Karpas-422 (cell line): ENCODE data around the gene OCA2. TPM values are rescaled to one million over a fixed set of nuclear protein-coding genes. Genes with fewer than 3 reads are reported as not detected.
"Not testable (repeated sequence)": the region's sequence is repeated elsewhere in the genome, so short reads cannot be mapped to it uniquely, and the experiment has no call there.

Source experiments
- DNase-seq: peaks from one replicate; pipeline ENCODE4 v3.0.0-alpha.2; 2015
- H2AFZ ChIP-seq: fragments of 200-600 bp; sonication (generic); 2 replicates; pipeline ENCODE4 v1.6.1; 2014; ENCODE audit warnings: antibody characterized with exemption, low read length, mixed read lengths
- H3K27ac ChIP-seq: fragments of 200-600 bp; sonication (generic); 2 replicates; pipeline ENCODE4 v1.5.1; 2014; ENCODE audit warnings: mild to moderate bottlenecking, low read length, moderate library complexity
- H3K27me3 ChIP-seq: fragments of 200-600 bp; sonication (generic); 2 replicates; pipeline ENCODE4 v1.6.1; 2014; ENCODE audit warnings: low read length, mixed read lengths
- H3K36me3 ChIP-seq: fragments of 200-600 bp; sonication (generic); 2 replicates; pipeline ENCODE4 v1.6.1; 2014; ENCODE audit warnings: low read length, mixed read lengths; ENCODE audit not compliant: insufficient read depth
- H3K4me1 ChIP-seq: fragments of 200-600 bp; sonication (generic); 2 replicates; pipeline ENCODE4 v1.6.1; 2014; ENCODE audit warnings: mild to moderate bottlenecking, low read length, mixed read lengths
- H3K4me2 ChIP-seq: fragments of 200-600 bp; sonication (generic); 2 replicates; pipeline ENCODE4 v1.6.1; 2014; ENCODE audit warnings: low read length, low read depth, mild to moderate bottlenecking; ENCODE audit not compliant: poor library complexity, severe bottlenecking
- H3K4me3 ChIP-seq: fragments of 200-600 bp; sonication (generic); 2 replicates; pipeline ENCODE4 v1.5.1; 2014; ENCODE audit warnings: mild to moderate bottlenecking, antibody characterized with exemption, low read length, mixed read lengths
- H3K79me2 ChIP-seq: fragments of 200-600 bp; sonication (generic); 2 replicates; pipeline ENCODE4 v1.6.1; 2014; ENCODE audit warnings: mild to moderate bottlenecking, low read length, mixed read lengths
- H3K9ac ChIP-seq: fragments of 200-600 bp; sonication (generic); 2 replicates; pipeline ENCODE4 v1.6.0; 2014; ENCODE audit warnings: low read length
- H3K9me2 ChIP-seq: fragments of 200-600 bp; sonication (generic), shearing (Covaris generic); replicated peaks from 2 replicates; pipeline ENCODE4 v1.6.0; 2014; ENCODE audit warnings: mild to moderate bottlenecking, low read length, moderate library complexity; ENCODE audit not compliant: insufficient read depth
- H3K9me3 ChIP-seq: fragments of 300-700, 200-600 bp; sonication (generic); 2 replicates; pipeline ENCODE4 v1.6.1; 2014; ENCODE audit warnings: low read length, mixed read lengths
- H4K20me1 ChIP-seq: fragments of 200-600 bp; sonication (generic); 2 replicates; pipeline ENCODE4 v1.6.1; 2014; ENCODE audit warnings: mild to moderate bottlenecking, antibody characterized with exemption, low read length, low read depth; ENCODE audit not compliant: insufficient read depth
- total RNA-seq: library from RNA; depleted of rRNA; stranded (reverse); fragments of >200 nt; shearing (Covaris generic); gene quantifications from 2 replicates; pipeline ENCODE4 v1.2.3, GENCODE V29; 2014; ENCODE audit warnings: low replicate concordance

OCA2 gene
- total RNA-seq, 1 experiment from 2014 or later, result not detected

- H3K27me3 ChIP-seq, result no peaks in the 10 kb centered on the region
- H3K9me3 ChIP-seq, result peaks cover 29% of the 10 kb centered on the region
- no peak for DNase-seq
- no peak overlapping the region for H2AFZ ChIP-seq
- H3K36me3 ChIP-seq, result no peaks in the 10 kb centered on the region
- no peak overlapping the region for H3K27ac ChIP-seq
- H3K9ac ChIP-seq, result no peak overlapping the region
- H3K4me1 ChIP-seq, result no peaks in the 10 kb centered on the region
- H3K9me2 ChIP-seq, result no peaks in the 10 kb centered on the region
- H3K4me2 ChIP-seq, result no peak overlapping the region
- H3K79me2 ChIP-seq, result no peaks in the 10 kb centered on the region
- no peaks in the 10 kb centered on the region for H4K20me1 ChIP-seq
- H3K4me3 ChIP-seq, result no peak overlapping the region
These were observed 327.2 kb downstream of the OCA2 start for GRCh38 chr15:27771892-27772291.

GRCh38 chr15:27770769-27771554 lies 328.2 kb downstream of the OCA2 start:
- Histone ChIP-seq H3K9ac (no peak overlapping the region), H3K79me2 (no peaks in the 10 kb centered on the region), H3K9me2 (no peaks in the 10 kb centered on the region), H2AFZ (no peak overlapping the region), H3K36me3 (no peaks in the 10 kb centered on the region), H4K20me1 (no peaks in the 10 kb centered on the region), H3K27me3 (no peaks in the 10 kb centered on the region), H3K27ac (no peak overlapping the region), H3K4me3 (no peak overlapping the region), H3K9me3 (peaks cover 35% of the 10 kb centered on the region), H3K4me2 (no peak overlapping the region), H3K4me1 (no peaks in the 10 kb centered on the region)
- DNase-seq, result no peak

DNA sequence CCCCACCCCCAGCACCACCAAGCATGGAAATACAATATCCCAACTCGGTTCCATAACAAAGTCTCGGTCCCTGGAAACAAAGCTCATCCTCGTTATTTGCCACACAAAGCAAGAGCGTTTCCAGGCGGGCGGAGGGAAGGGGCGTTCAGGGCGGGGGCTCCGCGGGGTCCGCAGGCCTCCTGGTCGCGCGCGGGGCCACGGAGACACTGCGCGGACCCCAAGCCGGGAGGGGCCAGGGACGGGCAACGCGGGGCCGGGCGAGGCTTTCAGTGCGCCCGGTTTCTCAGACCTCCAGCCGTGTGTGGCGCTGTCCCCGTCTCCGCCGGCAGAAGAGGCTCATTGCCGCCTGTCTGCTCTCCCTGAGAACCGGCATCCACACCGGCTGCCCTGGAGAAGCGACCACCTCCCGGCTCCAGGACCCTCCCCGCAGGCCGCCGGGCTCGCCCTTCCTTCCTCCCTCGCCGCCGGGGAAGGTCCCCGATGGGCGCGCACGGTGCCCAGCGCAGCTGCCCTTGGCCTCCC lies 329.0 kb downstream of the OCA2 start:
- H3K4me3 ChIP-seq, result no peak overlapping the region
- no peaks in the 10 kb centered on the region for H3K79me2 ChIP-seq
- H3K4me2 ChIP-seq, result no peak overlapping the region
- no peaks in the 10 kb centered on the region for H3K36me3 ChIP-seq
- no peak for DNase-seq
- H3K9me2 ChIP-seq, result no peaks in the 10 kb centered on the region
- peaks cover 28% of the 10 kb centered on the region for H3K9me3 ChIP-seq
- H2AFZ ChIP-seq, result no peak overlapping the region
- H3K4me1 ChIP-seq, result no peaks in the 10 kb centered on the region
- no peaks in the 10 kb centered on the region for H4K20me1 ChIP-seq
- no peak overlapping the region for H3K27ac ChIP-seq
- H3K9ac ChIP-seq, result no peak overlapping the region
- no peaks in the 10 kb centered on the region for H3K27me3 ChIP-seq

- H3K9ac ChIP-seq, result no peak overlapping the region
- DNase-seq, result no peak
- no peak overlapping the region for H3K27ac ChIP-seq
- no peaks in the 10 kb centered on the region for H3K9me2 ChIP-seq
- no peaks in the 10 kb centered on the region for H4K20me1 ChIP-seq
- no peaks in the 10 kb centered on the region for H3K36me3 ChIP-seq
- no peaks in the 10 kb centered on the region for H3K4me1 ChIP-seq
- no peak overlapping the region for H2AFZ ChIP-seq
- no peak overlapping the region for H3K4me2 ChIP-seq
- H3K27me3 ChIP-seq, result no peaks in the 10 kb centered on the region
- H3K9me3 ChIP-seq, result peaks cover 28% of the 10 kb centered on the region
- no peak overlapping the region for H3K4me3 ChIP-seq
- no peaks in the 10 kb centered on the region for H3K79me2 ChIP-seq
These were observed 329.5 kb downstream of the OCA2 start for GRCh38 chr15:27769652-27770051.

DNA sequence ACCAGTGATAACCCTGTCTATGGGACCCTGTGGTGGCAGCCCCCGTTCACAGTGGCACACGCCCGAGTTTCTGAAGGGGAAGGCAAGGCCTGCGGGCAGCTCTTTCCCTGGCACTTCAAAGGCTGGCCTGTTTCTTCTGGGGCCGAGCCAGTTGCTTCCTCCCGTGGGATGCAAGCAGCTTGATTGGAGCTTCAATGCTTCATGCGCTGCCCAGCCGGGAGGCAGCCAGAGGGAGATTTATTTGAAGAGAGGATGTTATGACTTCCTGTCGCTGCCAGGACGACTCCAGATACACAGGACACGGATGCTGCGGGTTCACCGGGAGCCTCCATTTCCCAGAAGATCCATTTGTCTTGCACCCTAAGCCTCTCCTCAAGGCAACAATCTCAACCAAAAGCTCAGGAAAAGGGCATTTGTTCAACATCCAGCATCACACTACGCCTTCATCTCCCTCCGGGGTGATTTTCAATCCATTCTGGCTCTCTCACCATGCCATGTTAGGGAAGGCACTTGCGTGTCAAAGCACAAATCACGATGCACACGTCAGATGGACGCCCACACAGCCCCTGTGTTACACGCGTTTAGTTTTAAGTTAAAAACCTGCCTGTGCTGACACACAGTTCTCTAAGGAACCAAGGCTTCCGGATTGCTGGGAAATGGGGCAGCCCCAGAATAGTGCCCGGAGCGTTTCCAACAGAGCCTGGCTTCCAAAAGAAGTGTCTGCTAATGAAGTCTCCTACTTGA lies 330.2 kb downstream of the OCA2 start:
- Histone ChIP-seq H4K20me1 (no peaks in the 10 kb centered on the region), H3K4me1 (no peaks in the 10 kb centered on the region), H3K27ac (no peak overlapping the region), H3K4me3 (no peak overlapping the region), H3K36me3 (no peaks in the 10 kb centered on the region), H3K79me2 (no peaks in the 10 kb centered on the region), H3K9ac (no peak overlapping the region), H3K4me2 (no peak overlapping the region), H2AFZ (no peak overlapping the region), H3K27me3 (no peaks in the 10 kb centered on the region), H3K9me2 (no peaks in the 10 kb centered on the region), H3K9me3 (peaks cover 28% of the 10 kb centered on the region)
- DNase-seq, result no peak

DNA sequence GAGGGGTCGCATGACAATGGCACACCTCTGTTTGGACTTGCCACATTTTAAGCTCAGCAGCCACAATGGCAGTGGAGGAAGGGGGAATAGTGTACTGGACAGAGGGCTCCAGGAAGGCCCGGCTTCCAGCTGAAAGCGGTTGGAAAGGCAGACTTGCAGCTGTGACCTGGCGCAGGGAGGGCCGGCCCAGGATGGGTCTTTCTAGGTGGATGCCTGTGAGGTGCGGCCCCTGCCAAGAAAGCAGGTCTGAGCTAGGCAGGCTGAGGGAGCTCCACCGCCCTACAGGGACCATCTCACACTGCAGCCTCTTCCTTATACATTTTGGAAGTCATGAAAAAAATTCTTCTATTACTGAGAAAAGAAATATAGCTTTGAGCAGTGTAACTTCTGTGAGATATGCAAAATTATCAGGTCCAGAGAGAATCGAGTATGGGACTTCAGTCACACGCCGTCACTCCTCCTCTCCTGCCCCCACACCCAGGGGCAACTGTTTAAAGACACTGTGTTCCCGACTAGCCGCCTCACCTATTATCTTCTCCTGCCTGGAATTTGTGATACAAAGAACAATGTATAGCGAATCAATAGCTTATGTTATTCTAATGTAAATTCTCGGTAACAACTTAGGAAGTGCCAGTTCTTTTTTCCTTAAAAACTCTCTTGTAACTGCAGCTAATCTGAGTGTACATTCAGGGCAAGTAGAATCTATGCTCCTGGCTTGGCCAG lies 331.0 kb downstream of the OCA2 start:
- H3K27ac ChIP-seq, result no peak overlapping the region
- H3K27me3 ChIP-seq, result no peaks in the 10 kb centered on the region
- no peaks in the 10 kb centered on the region for H4K20me1 ChIP-seq
- no peaks in the 10 kb centered on the region for H3K79me2 ChIP-seq
- H2AFZ ChIP-seq, result no peak overlapping the region
- no peaks in the 10 kb centered on the region for H3K36me3 ChIP-seq
- H3K9me3 ChIP-seq, result peaks cover 23% of the 10 kb centered on the region
- no peaks in the 10 kb centered on the region for H3K9me2 ChIP-seq
- H3K9ac ChIP-seq, result no peak overlapping the region
- H3K4me1 ChIP-seq, result no peaks in the 10 kb centered on the region
- H3K4me3 ChIP-seq, result no peak overlapping the region
- no peak for DNase-seq
- no peak overlapping the region for H3K4me2 ChIP-seq

DNA sequence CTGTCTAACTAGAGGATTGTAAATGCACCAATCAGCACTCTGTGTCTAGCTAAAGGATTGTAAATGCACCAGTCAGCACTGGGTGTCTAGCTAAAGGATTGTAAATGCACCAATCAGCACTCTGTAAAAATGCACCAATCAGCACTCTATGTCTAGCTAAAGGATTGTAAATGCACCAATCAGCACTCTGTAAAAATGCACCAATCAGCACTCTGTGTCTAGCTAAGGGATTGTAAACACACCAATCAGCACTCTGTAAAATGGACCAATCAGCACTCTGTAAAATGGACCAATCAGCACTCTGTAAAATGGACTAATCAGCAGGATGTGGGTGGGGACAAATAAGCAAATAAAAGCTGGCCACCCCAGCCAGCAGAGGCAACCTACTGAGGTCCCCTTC lies 331.7 kb downstream of the OCA2 start:
- H3K9ac ChIP-seq, H3K9me2 ChIP-seq, H3K4me3 ChIP-seq, H3K27me3 ChIP-seq, H3K36me3 ChIP-seq, H3K79me2 ChIP-seq, H3K27ac ChIP-seq, DNase-seq, H3K4me1 ChIP-seq, H3K4me2 ChIP-seq, H4K20me1 ChIP-seq, H2AFZ ChIP-seq: not testable (repeated sequence)
- peaks cover 29% of the 10 kb centered on the region for H3K9me3 ChIP-seq

- no peak overlapping the region for H3K4me3 ChIP-seq
- H3K27me3 ChIP-seq, result no peaks in the 10 kb centered on the region
- no peaks in the 10 kb centered on the region for H4K20me1 ChIP-seq
- no peak overlapping the region for H3K27ac ChIP-seq
- no peaks in the 10 kb centered on the region for H3K79me2 ChIP-seq
- no peaks in the 10 kb centered on the region for H3K4me1 ChIP-seq
- no peak for DNase-seq
- H3K9me3 ChIP-seq, result peaks cover 35% of the 10 kb centered on the region
- no peaks in the 10 kb centered on the region for H3K36me3 ChIP-seq
- no peak overlapping the region for H3K9ac ChIP-seq
- no peak overlapping the region for H3K4me2 ChIP-seq
- no peaks in the 10 kb centered on the region for H3K9me2 ChIP-seq
- no peak overlapping the region for H2AFZ ChIP-seq
These were observed 334.8 kb downstream of the OCA2 start for GRCh38 chr15:27764339-27764738.
